Retina (tissue), 1 donor: ENCODE data around the gene GORAB.

Source experiments
- DNase-seq: peaks from one replicate; pipeline ENCODE4 v3.0.0-alpha.2; 2016

The GORAB gene

DNA sequence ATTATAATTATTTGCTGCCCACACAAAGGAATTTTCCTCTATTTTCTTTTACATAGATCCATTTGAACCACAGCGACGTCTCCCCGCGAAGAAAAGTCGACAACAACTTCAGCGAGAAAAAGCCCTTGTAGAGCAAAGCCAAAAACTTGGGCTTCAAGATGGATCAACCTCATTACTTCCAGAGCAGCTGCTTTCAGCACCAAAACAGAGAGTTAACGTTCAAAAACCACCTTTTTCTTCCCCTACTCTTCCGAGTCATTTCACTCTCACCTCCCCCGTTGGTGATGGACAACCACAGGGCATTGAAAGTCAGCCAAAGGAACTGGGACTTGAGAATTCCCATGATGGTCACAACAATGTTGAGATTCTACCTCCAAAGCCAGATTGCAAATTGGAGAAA lies 7.2 kb downstream of the GORAB start:
- no peak for DNase-seq

DNA sequence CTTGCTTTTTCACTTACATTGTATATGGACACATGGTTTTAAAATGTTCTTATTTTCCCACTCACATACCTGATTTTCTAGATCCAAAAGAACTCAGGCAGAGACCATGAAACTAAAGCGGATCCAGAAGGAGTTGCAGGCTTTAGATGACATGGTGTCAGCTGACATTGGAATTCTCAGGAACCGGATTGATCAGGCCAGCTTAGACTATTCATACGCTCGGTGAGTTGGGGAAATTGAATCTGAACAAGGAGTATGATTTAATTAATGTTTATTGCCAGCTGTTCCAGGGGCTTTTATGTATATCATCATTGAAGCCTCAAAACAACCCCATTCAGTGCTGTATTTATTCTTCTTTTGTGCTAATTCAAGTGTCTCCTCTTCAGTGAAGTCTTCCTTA lies 12.7 kb downstream of the GORAB start:
- no peak for DNase-seq

DNA sequence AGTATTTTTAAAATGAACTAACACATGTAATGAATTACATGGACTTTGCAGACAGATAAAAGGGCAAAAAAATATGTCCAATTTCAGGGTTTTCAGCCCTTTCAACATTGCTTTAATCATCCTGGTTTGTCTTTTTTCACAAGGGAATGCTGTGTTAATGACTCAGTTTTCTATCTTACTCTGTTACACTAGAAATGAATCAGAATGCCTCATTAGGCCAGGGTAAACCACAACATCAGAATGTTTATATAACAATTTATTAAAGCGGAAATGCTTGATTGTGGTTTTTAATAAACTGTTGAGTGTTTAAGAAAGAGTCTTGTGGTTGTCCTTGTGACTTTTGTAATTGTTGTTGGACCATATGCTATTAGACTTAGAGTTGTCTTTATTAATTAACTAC lies 13.5 kb downstream of the GORAB start:
- no peak for DNase-seq

DNA sequence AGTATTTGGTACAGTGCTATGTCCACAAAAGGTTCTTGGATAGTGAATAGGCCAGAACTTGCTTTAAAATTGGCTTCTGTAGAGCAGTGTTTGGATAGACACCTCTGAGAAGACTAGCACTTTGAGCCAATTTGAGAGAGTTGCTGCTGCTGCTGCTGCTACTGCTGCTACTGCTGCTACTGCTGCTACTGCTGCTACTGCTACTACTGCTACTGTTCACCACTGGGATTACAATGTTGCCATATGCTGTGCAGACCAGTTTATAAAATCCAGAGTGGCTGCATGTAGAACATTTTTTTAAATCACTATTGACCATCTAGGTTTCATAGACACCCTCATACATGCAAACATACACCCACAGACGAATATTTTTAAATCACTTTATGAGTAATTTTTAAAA lies 15.3 kb downstream of the GORAB start:
- no peak for DNase-seq

DNA sequence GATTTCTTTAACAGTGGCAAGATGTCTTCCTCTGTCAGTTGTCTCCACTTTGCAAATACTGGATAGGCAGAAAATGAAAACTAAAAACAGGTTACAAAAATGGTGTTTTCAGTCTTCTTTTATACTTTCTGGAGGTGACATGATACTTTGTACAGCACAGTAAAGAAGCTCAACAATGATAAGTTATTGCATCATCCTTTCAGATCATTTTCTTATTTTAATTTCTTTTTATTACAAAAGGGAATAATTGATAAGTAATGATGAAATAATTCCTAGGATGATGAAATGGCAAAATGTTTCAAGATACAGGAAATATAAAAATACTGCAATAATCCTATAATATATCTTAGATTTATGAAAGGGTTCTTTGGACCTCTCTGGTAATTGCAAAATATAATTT lies 16.5 kb downstream of the GORAB start:
- DNase-seq, result no peak

DNA sequence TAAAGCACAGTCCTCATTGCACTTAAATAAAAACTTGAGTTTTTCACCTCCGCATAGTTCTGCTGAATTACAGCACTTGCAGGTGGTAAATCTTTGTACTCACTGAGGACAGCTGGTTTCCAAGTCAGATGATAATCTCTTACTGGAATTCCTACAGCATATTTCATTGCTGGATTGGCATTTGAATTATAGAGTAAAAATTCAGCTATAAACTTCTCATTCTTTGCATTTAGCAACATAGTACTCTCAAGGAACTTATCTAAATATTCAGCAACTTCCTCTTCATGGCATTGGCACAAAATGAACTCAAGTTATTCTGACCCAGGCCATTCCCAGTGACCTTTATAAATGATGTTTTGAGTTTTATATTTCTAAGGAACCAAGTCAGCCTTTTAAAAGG lies 23.4 kb downstream of the GORAB start:
- no peak for DNase-seq

DNA sequence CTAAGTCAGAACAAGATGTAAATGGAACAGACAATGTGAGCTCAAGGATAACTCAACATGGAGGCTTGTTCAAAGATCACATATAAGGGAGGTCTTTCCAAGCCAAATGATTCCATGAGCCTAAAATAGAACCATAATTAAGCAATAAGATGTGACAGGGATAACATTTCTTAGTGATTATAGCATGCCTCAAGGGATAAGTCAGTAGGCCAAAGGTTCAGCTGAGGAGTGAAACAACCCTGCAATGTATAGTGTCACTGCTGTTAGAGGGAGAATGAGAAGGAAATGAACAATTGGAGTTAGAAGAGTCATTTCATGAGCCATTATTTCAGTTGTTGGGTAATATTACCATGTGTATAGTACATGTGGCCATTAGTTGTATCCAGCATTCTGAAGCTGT lies 25.0 kb downstream of the GORAB start:
- DNase-seq, result no peak

DNA sequence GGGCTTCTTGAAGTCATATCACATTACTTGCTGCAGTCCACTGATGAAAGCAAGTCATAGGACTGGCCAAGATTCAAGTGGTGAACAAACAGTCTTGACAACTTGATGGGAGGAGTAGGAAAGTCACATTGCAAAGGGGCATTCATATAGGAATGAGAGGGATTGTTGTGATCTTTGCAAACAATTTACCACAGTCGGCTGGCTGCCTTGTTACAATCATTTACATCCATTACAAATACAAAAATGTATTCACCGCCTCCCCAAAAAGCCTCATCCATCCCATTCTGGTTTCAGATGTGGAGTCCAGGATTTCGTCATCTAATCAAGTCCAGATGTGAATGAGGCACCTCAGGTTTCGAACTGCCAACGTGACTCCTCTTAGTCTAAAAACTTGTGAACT lies 26.8 kb downstream of the GORAB start:
- DNase-seq, result no peak

DNA sequence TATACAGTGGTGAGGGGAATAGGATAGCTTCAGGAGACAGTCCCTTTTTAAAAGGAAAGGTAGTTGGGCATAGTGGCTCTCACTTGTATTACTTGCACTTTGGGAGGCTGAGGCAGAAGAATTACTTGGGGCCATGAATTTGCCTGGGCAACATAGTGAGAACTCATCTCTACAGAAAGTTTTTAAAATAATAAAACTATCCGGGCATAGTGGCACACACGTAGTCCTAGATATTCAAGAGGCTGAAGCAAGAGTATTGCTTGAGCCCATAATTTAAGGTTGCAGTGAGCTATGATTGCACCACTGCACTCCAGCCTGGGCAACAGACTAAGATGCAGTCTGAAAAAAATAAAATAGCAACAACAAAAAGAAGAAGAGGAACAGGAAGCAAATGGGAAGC lies 27.2 kb downstream of the GORAB start:
- no peak for DNase-seq

DNA sequence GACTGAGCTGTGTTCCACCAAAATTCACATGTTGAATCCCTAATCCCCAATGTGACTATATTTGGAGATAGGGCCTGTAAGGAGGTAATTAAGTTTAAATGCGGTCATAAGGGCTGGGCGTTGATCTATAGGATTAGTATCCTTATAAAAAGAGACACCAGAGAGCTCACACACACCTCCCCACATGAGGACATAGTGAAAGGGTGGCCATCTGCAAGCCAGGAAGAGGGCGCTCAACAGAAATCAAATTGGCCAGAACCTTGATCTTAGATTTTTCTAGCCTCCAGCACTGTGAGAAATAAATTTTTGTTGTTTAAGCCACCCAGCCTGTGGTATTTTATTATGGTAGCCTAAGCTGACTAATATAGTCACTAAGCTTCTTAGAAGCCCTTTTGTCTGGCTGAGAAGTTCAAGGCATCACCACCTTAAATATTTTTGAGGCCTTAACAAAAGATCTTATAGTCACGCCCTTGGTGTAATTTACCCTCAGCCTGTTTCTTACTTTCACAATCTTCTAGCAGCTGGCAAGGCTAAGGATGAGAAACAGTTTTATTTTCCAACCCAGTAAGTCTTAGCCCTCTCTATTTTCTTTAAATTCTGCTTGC lies 28.8 kb downstream of the GORAB start:
- no peak for DNase-seq

DNA sequence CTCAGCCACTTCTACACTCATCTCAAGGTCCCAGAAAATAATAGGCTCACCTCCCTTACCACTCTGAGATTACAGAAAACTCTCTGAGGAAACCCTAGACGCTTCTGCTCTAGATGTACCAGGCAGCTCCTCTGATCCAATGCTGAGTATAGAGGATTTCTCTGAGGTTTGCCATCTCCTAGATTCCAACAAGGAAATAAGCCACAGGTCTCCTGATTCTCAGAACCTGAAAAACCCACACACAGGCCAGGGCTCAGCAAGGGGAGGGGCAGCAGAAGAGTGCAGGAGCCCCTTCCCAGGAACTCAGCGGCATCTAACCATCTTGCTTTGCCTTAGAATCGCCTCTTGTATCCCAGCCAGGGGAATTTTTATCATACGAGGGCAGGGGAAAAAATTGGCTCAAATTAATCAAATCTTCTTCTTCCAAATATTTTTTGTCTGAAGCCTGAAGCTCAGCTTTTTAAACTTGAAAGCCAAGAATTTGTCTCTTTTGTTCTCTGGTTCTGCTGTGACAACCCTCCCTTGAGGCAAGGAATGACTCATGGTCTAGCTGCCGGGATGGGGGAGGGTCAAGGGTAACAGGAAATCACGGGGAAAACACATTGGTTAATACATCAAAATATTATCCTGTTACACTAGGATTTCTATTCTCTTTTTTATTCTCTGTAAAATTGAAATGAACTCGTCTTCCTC lies 30.8 kb downstream of the GORAB start:
- no peak for DNase-seq

DNA sequence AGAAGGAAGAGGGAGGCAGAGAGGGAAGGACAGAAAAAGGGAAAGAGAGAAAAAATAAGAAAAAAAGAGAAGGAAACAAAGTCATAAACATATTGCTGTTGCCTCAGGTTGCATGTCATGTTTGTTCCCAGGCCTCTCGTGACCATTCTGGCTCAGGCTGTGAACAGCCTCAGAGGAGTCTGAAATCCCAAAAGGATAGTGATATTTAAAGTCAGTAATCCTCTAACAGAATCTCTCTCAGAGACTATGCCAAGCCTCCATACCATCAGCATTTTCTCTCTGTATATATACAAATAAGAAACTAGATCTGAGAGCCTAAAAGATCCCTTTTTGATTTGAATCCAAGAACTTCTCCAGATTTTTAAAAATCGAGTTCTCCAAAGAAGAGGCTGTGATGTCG lies 35.2 kb downstream of the GORAB start:
- no peak for DNase-seq

DNA sequence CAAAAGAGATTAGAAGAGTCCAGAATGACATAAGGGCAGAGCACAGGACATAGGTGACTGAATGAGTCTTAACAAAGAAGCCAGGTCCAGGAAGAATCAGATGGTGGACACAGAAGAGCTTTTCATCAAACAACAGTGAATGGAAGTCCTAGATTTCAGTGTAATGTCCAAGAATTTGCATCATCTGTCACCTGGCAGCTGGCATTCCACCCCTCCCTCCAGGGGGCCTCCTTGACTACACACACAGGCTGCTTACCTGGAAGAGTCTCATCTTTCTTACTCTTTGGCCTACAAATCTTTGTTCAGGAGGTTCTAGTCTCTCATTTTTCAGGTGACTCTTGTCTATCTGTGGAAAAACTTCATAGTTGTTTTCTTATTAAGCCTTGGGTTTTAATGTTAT lies 36.2 kb downstream of the GORAB start:
- no peak for DNase-seq

DNA sequence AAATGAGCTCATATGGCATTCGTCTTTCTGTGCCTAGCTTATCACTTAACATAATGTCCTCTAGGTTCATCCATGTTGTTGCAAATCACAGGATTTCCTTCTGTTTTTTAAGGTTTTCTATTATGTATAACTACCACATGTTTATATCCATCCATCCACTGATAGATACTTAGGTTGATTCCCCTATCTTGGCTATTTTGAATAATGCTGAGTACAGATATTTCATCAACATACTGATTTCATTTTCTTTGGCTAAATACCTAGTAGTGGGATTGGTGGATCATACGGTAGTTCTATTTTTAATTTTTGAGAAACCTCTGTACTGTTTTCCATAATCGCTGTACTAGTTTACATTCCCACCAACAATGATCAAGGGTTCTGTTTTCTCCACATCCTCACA lies 45.0 kb downstream of the GORAB start:
- no peak for DNase-seq

DNA sequence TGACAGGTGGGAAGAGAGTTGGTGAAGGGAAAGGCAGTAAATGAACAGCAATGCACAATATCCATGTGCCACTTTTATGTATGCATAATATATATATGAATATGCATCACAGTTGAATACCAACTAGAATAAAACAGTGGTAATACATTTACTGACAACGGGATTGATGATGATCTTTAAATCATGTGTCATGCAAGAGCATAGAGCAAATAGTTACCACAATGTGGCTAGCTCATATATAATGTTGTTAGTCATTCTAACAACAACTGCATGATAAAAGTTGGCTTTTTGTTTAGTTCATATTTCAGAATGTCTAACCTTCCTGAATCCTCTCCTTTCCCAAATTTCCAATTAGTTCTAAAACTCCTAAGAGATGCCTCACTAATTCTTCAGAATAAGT lies 46.4 kb downstream of the GORAB start:
- no peak for DNase-seq

DNA sequence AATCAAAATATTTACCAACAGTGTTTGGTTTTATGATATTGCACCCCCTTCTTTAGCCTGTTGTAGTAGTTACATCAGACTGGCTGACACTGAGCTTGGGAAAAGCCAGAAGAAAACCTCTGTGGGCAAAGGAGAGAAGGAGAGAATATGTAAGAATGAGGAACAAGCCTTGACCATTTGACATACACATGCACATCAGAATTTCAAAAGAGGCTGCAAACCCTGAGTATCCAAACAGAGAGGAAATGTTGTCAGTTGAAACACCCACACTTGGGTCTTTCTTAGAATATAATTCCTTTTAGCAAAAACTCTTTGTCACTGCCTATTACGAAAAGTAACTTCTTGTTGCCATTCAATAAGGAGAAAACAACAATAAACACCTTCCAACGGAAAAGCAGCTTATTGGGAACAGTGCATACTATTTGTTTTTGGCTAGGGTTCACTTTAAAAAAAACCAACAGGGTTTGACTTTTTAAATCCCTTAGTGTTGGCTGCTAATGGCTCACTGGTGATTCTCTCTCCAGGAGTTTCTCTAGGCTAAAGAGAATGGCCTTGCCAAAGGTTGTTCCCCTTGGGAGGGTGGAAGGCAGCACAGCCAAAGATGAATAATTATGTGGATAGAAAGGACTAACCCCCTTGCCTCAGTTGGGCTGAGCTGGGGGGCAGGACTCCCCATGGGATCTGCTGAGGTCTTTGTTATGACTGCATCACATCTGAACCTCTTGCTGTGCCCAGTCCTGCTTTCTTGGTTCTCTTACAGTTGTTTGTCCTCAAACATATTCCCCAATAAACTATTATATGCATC lies 48.9 kb downstream of the GORAB start:
- DNase-seq, result no peak

DNA sequence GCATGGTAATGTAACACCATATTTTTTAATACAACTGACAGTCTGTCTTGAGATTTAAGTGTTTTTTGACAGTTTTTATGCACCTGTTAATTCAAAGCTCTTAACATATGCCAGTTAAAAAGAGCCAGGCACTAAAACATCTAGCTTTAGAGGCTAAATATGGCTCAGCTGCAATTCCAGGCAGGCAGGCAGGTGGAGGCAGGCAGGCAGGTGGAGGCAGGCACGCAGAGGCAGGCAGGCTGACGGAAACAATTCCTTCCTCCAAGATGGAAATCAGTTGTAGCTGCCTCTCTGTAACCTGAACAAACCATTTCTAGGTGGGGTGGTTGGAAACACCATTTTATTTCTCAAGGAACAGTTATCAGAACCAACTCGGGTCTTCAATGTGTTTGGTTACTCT lies 51.2 kb downstream of the GORAB start:
- no peak for DNase-seq

DNA sequence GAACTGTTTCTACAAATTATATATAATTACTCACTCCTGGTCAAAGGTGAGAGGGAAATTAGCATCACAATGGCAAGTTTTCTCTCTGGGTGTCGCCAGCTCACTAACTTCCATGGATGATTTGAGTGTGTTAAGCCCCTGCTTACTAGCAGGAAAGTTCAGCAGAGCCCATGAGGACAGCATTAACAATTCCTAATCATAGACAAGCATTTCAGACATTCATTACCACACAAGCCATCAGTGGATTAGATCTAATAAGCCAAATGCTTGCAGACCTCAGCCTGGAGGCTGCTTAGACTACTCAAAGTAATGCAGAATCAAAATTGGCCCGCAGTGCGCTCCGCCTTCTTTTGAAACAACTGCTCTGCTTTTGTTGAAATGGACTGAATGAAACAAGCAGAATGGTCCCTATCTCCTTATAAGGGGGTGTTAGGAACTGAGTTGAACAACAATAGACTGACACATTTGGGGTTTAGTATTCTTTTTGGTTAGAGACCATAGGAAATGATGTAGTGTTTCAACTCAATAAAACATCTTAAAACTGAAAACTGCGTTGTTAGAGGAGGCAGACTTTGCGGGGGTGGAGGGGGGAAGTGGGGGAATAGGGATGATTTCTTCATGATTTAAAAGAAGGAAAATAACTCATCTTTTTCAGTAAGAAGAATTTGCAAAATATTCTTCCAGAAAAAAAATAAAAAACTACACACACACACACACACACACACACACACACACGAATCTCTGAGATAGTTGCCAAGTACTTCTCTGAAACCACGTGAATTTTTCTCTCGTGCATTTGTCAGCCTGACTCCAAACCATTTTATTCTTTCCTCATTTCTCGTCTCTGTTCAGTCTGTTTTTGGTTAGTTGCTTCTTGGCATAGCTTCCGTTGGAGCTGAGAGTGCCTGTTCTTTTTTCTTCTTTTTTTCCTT lies 54.6 kb downstream of the GORAB start:
- no peak for DNase-seq

DNA sequence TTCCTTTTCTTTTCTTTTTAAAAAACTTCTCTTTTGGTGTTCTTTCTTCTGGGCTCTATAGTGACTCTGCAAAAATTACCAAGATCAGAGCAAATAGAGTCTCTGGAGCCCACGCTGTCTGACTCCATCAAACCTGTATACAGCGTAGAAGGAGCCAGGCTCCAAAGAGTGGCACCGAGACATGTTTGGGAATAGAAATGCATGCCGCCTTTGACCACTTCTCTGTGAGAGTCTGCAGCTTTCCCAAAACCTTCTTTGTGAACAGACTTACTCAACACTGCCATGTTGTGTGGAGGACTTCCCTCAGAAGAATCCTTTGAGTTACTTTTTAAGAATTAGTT lies 55.3 kb downstream of the GORAB start:
- DNase-seq, result no peak

DNA sequence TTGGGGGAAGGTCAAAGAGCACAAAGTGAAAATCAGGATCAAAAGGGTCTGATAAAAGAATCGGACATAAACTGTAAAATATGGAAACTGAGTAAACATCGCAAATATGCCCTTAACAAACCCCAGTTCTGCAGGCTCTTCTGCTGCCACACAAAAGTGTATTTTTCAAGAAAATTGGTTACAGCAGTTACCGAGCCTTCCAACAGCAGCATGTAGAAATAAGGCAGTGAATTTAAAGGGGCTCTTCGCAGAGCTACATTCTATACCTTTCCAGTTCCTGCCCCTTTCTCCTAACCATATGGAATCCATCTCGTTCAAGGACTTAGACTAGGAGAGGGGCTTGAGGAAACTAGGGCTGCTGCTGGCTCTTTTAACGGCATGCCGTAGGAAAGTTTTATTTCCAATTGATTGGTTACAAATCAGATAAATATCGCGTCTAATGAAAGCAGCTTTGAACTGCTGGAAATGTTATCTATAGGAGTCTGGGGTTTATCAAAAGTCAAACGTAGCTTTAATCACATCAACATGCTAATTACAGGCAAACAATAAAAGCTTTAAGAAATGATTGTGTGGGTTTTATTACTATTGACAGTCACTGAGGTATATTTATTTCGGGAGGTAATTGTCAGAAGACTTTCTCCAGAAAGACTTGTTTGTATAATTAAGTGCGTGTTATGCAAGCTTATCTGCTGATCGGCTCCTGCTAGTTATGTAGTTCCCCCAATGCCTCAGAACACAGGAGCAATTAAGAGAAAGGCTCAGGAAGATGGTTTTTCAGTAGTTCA lies 59.1 kb downstream of the GORAB start:
- no peak for DNase-seq

DNA sequence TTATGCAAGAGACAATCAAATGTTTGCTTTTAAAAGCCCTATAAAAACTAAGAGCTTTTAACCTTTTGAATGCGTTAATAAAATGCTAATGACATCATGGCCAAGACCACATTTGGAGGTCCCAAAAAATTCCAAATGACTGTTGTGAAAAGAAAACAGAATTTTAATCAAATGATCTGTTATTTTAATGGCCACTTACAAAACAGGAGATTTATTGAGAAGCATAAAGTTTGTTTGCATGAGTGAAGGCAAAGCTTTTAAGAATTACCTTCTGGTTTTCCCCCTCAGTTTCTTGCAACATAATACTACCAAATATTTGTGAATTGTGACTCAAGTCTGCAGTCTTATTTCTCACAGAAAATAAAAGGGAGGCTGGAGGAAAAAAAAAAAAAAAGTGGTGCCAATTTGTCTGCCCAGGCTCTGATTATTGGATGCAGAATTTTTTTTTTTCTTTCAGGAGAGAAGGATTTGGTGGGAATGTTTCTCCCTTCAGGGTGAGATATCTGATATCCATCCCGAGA lies 60.7 kb downstream of the GORAB start:
- DNase-seq, result no peak
